ENCODE results near the gene PRKAG2. TPM values are rescaled to one million over a fixed set of nuclear protein-coding genes. Genes with fewer than 3 reads are reported as not detected.

Gene PRKAG2
- total and polyA plus RNA-seq, 2 donors = 37.9 to 71.6 TPM

- 85% methylated on average over 24 of the region's 24 CpGs for WGBS
- Histone ChIP-seq H3K27ac (ENCODE audit: low read depth) (no peak overlapping the region), H3K4me3 (ENCODE audit: low read depth, low read length) (no peak overlapping the region), H3K4me1 (ENCODE audit: insufficient read depth) (no peaks in the 10 kb centered on the region), H3K36me3 (ENCODE audit: insufficient read depth) (no peaks in the 10 kb centered on the region)
- DNase-seq (ENCODE audit: extremely low spot score) = no peak
Measured at GRCh38 chr7:151869968-151870918, 6.7 kb downstream of the PRKAG2 start.

GRCh38 chr7:151869455-151869854 is 7.5 kb downstream of the PRKAG2 start:
- Histone ChIP-seq H3K27ac (ENCODE audit: low read depth) (no peak overlapping the region), H3K4me3 (ENCODE audit: low read depth, low read length) (no peak overlapping the region), H3K36me3 (ENCODE audit: insufficient read depth) (no peaks in the 10 kb centered on the region), H3K4me1 (ENCODE audit: insufficient read depth) (no peaks in the 10 kb centered on the region)
- 88% methylated on average over 13 of the region's 13 CpGs for WGBS
- DNase-seq (ENCODE audit: extremely low spot score) = no peak

GRCh38 chr7:151869109-151869428 is 7.8 kb downstream of the PRKAG2 start:
- H3K27ac ChIP-seq (ENCODE audit: low read depth) = no peak overlapping the region
- H3K4me3 ChIP-seq (ENCODE audit: low read depth, low read length) = no peak overlapping the region
- H3K36me3 ChIP-seq (ENCODE audit: insufficient read depth) = no peaks in the 10 kb centered on the region
- no peaks in the 10 kb centered on the region for H3K4me1 ChIP-seq (ENCODE audit: insufficient read depth)
- 49% methylated on average over 6 of the region's 6 CpGs for WGBS
- no peak for DNase-seq (ENCODE audit: extremely low spot score)

DNA sequence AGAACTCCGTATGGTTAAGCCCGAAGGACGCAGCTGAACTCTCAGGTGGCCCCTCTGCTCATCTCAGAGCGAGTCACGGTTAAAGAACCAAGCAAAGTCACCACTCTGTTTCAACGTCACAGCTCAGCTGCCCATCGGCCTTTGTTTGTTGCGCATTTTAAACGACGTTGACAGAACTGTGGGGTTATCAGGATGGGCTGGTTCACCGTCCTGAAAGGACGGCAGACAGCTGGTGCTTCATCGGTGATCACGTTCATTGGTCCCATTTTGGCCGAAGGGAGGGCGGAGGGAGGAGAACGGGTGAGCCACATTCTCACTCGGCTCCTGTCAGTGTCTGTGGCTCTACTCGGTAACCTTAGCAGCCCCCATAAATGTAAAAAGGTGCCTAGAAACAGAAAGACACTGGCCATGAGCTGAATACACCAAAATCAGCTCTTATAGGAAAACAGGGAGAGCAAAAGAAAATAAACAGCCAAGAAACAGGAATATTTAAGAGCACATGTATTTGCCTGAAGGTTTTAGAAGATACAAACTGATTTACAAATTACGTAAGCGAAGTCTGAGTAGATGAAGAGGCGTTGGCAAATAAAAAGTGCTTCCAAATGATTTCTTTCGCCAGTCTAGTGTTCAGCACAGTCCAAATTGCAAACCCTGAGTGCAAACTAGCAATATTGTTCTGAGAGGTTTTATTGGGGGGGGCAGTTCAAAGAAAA is 8.4 kb downstream of the PRKAG2 start:
- Histone ChIP-seq H3K36me3 (ENCODE audit: insufficient read depth) (no peaks in the 10 kb centered on the region), H3K4me1 (ENCODE audit: insufficient read depth) (no peaks in the 10 kb centered on the region), H3K27ac (ENCODE audit: low read depth) (no peak overlapping the region), H3K4me3 (ENCODE audit: low read depth, low read length) (no peak overlapping the region)
- 37% methylated on average over 23 of the region's 23 CpGs for WGBS
- DNase-seq (ENCODE audit: extremely low spot score) = no peak

DNA sequence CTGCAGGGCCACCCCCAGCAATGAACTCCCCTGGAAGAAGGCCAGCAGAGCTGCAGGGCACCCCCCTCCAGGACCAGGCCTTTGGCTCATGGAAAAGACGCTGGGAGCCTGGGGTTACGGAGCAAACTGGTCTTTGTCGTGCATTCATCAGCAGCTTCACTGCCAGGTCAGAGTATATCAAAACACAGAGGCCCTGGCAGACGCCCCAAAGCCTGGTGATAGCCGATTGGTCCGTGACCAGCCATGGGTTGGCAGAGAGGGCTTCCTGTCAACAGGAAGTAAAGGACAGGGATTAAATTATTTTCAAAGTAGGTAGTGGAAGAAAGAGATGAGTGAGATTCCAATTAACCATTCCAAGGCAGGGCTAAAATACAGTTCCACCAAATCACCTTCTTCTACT is 9.0 kb downstream of the PRKAG2 start:
- no peaks in the 10 kb centered on the region for H3K36me3 ChIP-seq (ENCODE audit: insufficient read depth)
- 32% methylated on average over 6 of the region's 6 CpGs for WGBS
- H3K4me1 ChIP-seq (ENCODE audit: insufficient read depth) = no peaks in the 10 kb centered on the region
- no peak for DNase-seq (ENCODE audit: extremely low spot score)
- H3K27ac ChIP-seq (ENCODE audit: low read depth) = no peak overlapping the region
- H3K4me3 ChIP-seq (ENCODE audit: low read depth, low read length) = no peak overlapping the region

DNA sequence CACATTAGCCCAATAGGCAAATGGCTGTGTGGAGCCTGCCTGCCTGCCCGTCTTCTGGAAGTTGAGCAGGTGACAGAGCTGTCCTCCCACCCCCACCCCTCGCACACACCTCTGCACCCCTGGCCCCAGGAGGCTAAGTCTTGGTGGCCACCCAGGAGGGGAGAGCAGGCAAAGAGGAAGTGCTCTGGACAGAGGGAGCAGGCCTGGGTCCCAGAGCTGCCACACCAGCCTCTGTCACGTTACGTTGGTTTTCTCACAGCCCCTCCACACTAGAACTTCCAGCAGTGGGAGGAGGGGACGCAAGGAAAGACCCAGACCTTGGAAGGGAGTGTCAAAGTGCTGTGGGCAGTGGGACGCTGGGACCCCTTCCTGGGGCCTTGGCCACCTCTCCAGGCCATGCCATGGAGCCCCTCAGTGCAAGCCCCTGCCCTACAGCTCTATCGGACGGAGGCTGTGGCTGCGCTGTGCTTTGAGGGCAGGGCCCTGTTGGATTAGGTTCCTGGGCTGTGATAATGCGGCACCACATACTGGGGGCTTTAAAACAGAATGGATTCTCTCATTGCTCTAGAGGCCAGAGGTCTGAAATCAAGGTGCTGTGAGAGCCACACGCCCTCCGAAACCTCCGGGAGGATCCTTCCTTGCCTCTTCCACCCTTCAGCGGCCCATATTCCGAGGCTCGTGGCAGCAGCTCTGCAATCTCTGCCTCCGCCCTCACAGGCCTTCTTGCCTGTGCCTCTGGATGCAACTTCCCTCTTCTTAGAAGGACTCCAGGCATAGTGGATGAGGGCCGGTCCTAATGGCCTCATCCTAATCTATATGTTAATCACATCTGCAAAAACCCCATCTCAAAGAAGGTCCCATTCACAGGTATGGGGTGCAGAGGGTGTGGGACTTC is 9.9 kb downstream of the PRKAG2 start:
- 95% methylated on average over 18 of the region's 18 CpGs for WGBS
- no peak overlapping the region for H3K4me3 ChIP-seq (ENCODE audit: low read depth, low read length)
- H3K4me1 ChIP-seq (ENCODE audit: insufficient read depth) = no peaks in the 10 kb centered on the region
- H3K27ac ChIP-seq (ENCODE audit: low read depth) = no peak overlapping the region
- DNase-seq (ENCODE audit: extremely low spot score) = no peak
- no peaks in the 10 kb centered on the region for H3K36me3 ChIP-seq (ENCODE audit: insufficient read depth)

GRCh38 chr7:151866028-151866427 is 10.9 kb downstream of the PRKAG2 start:
- Histone ChIP-seq H3K27ac (ENCODE audit: low read depth) (no peak overlapping the region), H3K4me1 (ENCODE audit: insufficient read depth) (no peaks in the 10 kb centered on the region), H3K36me3 (ENCODE audit: insufficient read depth) (no peaks in the 10 kb centered on the region), H3K4me3 (ENCODE audit: low read depth, low read length) (no peak overlapping the region)
- DNase-seq (ENCODE audit: extremely low spot score) = no peak
- 90% methylated on average over 7 of the region's 7 CpGs for WGBS

DNA sequence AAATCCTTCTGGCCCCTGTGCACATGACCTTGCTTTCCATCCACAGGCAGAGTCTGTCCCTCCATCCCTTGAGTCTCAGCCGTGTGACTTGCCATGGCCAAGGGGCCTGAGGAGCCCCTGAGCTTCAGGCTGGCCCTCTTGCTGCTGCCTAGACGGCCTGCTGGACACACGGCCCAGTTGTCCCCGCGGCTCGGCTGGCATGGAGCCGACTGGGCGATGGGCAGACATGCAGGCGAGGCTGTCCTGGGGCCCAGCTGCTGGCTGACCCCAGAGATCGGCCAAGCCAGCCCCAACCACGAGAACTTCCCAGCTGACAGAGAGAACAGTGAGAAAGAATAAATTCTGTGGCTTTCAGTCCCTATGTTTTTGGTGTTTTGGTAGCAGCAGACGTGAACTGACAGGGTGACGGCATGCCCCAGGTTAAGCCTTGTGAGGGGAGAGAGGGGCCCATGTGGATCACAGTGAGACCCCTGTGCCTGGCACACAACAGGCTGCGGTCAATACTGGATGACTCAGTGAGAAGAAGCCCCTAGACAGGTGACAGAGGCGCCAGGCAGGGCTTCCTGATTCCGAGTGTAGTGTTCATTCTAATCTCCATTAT is 11.7 kb downstream of the PRKAG2 start:
- Histone ChIP-seq H3K4me1 (ENCODE audit: insufficient read depth) (no peaks in the 10 kb centered on the region), H3K36me3 (ENCODE audit: insufficient read depth) (no peaks in the 10 kb centered on the region), H3K27ac (ENCODE audit: low read depth) (no peak overlapping the region), H3K4me3 (ENCODE audit: low read depth, low read length) (no peak overlapping the region)
- 84% methylated on average over 16 of the region's 16 CpGs for WGBS
- DNase-seq (ENCODE audit: extremely low spot score) = no peak

- Histone ChIP-seq H3K4me3 (ENCODE audit: low read depth, low read length) (no peak overlapping the region), H3K36me3 (ENCODE audit: insufficient read depth) (no peaks in the 10 kb centered on the region), H3K4me1 (ENCODE audit: insufficient read depth) (no peaks in the 10 kb centered on the region), H3K27ac (ENCODE audit: low read depth) (no peak overlapping the region)
- DNase-seq (ENCODE audit: extremely low spot score) = no peak
- 90% methylated on average over 6 of the region's 6 CpGs for WGBS
Measured at GRCh38 chr7:151864561-151864960, 12.4 kb downstream of the PRKAG2 start.

DNA sequence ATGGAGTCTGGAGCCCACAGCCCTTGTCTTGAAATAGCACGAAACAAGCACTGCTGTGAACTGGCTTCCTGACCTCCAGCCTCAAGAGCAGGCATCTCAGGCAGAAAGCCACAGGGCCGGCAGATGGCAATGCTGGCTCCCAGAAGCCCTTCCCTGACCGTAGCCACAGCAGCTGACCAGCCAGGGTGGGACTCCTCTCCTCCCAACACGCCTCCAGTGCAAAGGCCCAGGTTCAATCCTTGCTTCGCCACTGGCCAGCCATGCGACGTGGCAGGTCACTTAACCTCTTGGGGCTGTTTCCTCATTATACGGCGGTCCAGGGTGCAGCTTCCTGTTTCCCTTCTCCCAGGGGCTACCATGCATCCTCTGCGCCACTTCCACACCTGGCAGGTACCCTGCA is 12.8 kb downstream of the PRKAG2 start:
- Histone ChIP-seq H3K27ac (ENCODE audit: low read depth) (no peak overlapping the region), H3K36me3 (ENCODE audit: insufficient read depth) (no peaks in the 10 kb centered on the region), H3K4me3 (ENCODE audit: low read depth, low read length) (no peak overlapping the region), H3K4me1 (ENCODE audit: insufficient read depth) (no peaks in the 10 kb centered on the region)
- DNase-seq (ENCODE audit: extremely low spot score) = no peak
- 86% methylated on average over 10 of the region's 10 CpGs for WGBS

DNA sequence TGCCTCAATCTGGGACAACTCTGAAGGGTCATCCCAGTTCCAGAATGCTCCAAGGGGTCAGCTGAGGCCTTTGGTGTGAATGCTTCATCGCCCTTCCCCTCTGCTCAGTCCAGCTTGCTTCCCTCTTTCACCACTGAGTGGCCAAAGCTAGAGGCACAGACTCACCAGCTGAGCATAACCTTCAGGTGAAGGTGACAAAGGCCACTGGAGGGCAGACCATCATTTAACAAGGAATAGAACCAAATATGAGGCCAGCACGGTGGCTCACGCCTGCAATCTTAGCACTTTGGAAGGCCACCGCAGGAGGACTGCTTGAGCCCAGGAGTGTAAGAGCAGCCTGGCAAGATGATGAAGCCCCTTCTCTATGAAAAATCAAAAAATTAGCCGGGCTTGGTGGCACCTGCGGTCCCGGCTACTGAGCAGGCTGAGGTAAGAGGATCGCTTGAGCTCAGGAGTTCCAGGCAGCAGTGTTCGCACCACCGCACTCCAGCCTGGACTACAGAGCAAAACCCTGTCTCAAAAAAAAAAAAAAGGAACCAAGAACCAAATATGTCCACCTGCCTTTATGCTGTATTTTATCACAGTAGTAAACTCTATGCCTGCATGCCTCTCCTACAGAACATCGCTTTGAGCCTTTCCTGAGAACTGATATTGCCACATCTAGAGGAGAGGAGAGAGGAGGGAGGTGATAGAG is 13.4 kb downstream of the PRKAG2 start:
- H3K36me3 ChIP-seq (ENCODE audit: insufficient read depth) = no peaks in the 10 kb centered on the region
- no peak overlapping the region for H3K27ac ChIP-seq (ENCODE audit: low read depth)
- 92% methylated on average over 11 of the region's 11 CpGs for WGBS
- no peak for DNase-seq (ENCODE audit: extremely low spot score)
- no peak overlapping the region for H3K4me3 ChIP-seq (ENCODE audit: low read depth, low read length)
- H3K4me1 ChIP-seq (ENCODE audit: insufficient read depth) = no peaks in the 10 kb centered on the region

DNA sequence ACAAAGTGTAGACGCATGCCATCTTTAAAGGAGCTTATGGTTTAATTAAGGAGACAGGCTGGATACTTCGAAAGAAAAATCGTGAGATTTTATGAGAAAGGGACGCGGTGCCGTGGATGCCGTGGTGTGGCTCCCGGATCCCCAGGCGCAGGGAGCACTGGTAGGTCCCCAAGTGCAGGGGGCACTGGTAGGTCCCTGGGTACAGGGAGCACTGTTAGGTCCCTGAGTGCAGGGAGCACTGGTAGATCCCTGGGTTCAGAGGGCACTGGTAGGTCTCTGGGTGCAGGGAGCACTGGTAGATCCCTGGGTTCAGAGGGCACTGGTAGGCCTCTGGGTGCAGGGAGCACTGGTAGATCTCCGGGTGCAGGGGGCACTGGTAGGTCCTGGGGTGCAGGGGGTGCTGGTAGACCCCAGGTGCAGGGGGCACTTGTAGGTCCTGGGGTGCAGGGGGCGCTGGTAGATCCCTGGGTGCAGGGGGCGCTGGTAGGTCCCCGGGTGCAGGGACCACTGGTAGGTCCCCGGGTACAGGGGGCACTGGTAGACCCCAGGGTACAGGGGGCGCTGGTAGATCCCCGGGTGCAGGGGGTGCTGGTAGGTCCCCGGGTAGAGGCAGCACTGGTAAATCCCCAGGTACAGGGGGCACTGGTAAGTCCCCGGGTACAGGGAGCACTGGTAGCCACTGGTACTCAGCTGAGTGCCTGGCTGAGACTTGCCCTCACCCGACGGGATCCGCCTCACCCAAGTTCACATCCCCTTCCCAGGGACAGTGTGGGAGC is 14.1 kb downstream of the PRKAG2 start:
- no peak for DNase-seq (ENCODE audit: extremely low spot score)
- H3K36me3 ChIP-seq (ENCODE audit: insufficient read depth) = no peaks in the 10 kb centered on the region
- WGBS = 96% methylated on average over 21 of the region's 21 CpGs
- H3K4me1 ChIP-seq (ENCODE audit: insufficient read depth) = no peaks in the 10 kb centered on the region
- H3K27ac ChIP-seq (ENCODE audit: low read depth) = no peak overlapping the region
- H3K4me3 ChIP-seq (ENCODE audit: low read depth, low read length) = no peak overlapping the region
